Osteocyte (in vitro differentiated cells): ENCODE measurements around the gene TPD52L3. TPM values are rescaled to one million over a fixed set of nuclear protein-coding genes. Genes with fewer than 3 reads are reported as not detected.

Experiments
- DNase-seq: peaks from one replicate; pipeline ENCODE4 v3.0.0; 2021; ENCODE audit warnings: mixed read lengths; ENCODE audit not compliant: unreplicated experiment; ENCODE audit errors: extremely low spot score
- H3K27ac Mint-ChIP-seq: one replicate; pipeline ENCODE4 v1.8.0; 2021; ENCODE audit warnings: mild to moderate bottlenecking, mixed read lengths; ENCODE audit not compliant: unreplicated experiment
- H3K27me3 Mint-ChIP-seq: one replicate; pipeline ENCODE4 v1.8.0; 2021; ENCODE audit warnings: mixed read lengths; ENCODE audit not compliant: unreplicated experiment
- H3K36me3 Mint-ChIP-seq: one replicate; pipeline ENCODE4 v1.8.0; 2021; ENCODE audit warnings: mixed read lengths; ENCODE audit not compliant: unreplicated experiment
- H3K4me1 Mint-ChIP-seq: one replicate; pipeline ENCODE4 v1.8.0; 2021; ENCODE audit warnings: mixed read lengths; ENCODE audit not compliant: unreplicated experiment
- H3K4me3 Mint-ChIP-seq: one replicate; pipeline ENCODE4 v1.8.0; 2021; ENCODE audit warnings: mild to moderate bottlenecking, moderate library complexity, mixed read lengths; ENCODE audit not compliant: unreplicated experiment
- H3K9me3 Mint-ChIP-seq: one replicate; pipeline ENCODE4 v1.8.0; 2021; ENCODE audit warnings: mixed read lengths; ENCODE audit not compliant: unreplicated experiment
- total RNA-seq: library from RNA; stranded (reverse); gene quantifications from 2 replicates; pipeline ENCODE4 v1.2.1, GENCODE V29; 2021
- TF ChIP-seq, protein P1 (sequence below): fragments of 200-600 bp; sonication (generic); IDR thresholded peaks from 2 replicates; pipeline ENCODE4 v1.5.0; 2021; ENCODE audit warnings: antibody characterized with exemption, mild to moderate bottlenecking, moderate library complexity

TPD52L3 gene
- total RNA-seq, 1 donor from 2014 or later = not detected

- TF ChIP-seq, protein P1, sequence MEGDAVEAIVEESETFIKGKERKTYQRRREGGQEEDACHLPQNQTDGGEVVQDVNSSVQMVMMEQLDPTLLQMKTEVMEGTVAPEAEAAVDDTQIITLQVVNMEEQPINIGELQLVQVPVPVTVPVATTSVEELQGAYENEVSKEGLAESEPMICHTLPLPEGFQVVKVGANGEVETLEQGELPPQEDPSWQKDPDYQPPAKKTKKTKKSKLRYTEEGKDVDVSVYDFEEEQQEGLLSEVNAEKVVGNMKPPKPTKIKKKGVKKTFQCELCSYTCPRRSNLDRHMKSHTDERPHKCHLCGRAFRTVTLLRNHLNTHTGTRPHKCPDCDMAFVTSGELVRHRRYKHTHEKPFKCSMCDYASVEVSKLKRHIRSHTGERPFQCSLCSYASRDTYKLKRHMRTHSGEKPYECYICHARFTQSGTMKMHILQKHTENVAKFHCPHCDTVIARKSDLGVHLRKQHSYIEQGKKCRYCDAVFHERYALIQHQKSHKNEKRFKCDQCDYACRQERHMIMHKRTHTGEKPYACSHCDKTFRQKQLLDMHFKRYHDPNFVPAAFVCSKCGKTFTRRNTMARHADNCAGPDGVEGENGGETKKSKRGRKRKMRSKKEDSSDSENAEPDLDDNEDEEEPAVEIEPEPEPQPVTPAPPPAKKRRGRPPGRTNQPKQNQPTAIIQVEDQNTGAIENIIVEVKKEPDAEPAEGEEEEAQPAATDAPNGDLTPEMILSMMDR = peak; percentile 84
- H3K4me3 Mint-ChIP-seq = no peak overlapping the region
- no peaks in the 10 kb centered on the region for H3K36me3 Mint-ChIP-seq
- DNase-seq = no peak
- H3K9me3 Mint-ChIP-seq = no peaks in the 10 kb centered on the region
- peaks cover 20% of the 10 kb centered on the region for H3K4me1 Mint-ChIP-seq
- H3K27ac Mint-ChIP-seq = no peak overlapping the region
- peaks cover 24% of the 10 kb centered on the region for H3K27me3 Mint-ChIP-seq
These were observed 26.0 kb downstream of the TPD52L3 start for GRCh38 chr9:6354072-6354686.

DNA sequence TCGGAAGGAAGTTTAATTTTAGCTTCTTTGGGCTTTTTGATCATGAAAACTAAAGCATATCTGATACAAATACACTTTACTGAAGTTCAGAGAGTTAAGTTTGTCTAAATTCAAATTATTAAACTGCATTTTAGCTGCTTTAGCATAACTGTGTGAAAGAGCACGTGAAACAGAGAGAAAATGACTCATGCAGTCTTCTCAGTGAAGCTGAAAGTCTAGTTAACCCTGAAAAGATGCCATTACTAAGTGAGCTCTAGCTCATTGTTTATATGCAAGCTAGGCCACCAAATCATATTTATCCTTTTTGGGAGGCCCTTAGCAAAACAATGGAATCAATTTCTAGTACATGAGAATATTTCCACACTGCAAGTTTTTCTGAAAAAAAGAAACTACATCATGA lies 27.6 kb downstream of the TPD52L3 start:
- Mint-ChIP-seq H3K36me3 (no peaks in the 10 kb centered on the region), H3K4me3 (no peak overlapping the region), H3K27me3 (peaks cover 13% of the 10 kb centered on the region), H3K27ac (peak overlapping the region; percentile 80), H3K9me3 (no peaks in the 10 kb centered on the region), H3K4me1 (peaks cover 20% of the 10 kb centered on the region)
- DNase-seq = no peak
- TF ChIP-seq, protein P1 = no peak

DNA sequence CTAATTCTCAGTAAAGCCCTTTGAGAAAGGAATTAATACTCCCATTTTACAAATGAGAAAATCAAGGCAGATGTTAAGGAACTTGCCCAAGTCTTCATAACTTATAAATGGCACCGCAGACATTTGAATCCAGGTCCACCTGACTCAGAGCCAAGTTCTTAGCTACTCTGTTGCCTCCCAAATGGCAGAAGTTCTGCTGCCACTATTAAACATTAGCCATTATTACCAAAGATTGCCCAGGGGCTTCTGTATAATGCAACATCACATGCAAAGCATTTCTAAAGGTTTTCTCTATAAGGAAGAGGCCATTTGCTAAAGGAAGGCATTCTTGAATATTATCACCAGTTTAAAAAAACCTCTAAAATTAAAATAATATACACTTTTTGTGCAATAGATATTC lies 28.3 kb downstream of the TPD52L3 start:
- TF ChIP-seq, protein P1 = no peak
- no peak for DNase-seq
- H3K27ac Mint-ChIP-seq = no peak overlapping the region
- H3K36me3 Mint-ChIP-seq = no peaks in the 10 kb centered on the region
- peaks cover 9% of the 10 kb centered on the region for H3K27me3 Mint-ChIP-seq
- no peak overlapping the region for H3K4me3 Mint-ChIP-seq
- H3K4me1 Mint-ChIP-seq = peaks cover 20% of the 10 kb centered on the region
- H3K9me3 Mint-ChIP-seq = no peaks in the 10 kb centered on the region

- H3K27me3 Mint-ChIP-seq = peaks cover 8% of the 10 kb centered on the region
- TF ChIP-seq, protein P1 = no peak
- no peaks in the 10 kb centered on the region for H3K9me3 Mint-ChIP-seq
- peaks cover 20% of the 10 kb centered on the region for H3K4me1 Mint-ChIP-seq
- H3K4me3 Mint-ChIP-seq = no peak overlapping the region
- no peaks in the 10 kb centered on the region for H3K36me3 Mint-ChIP-seq
- no peak for DNase-seq
- no peak overlapping the region for H3K27ac Mint-ChIP-seq
These were observed 28.7 kb downstream of the TPD52L3 start for GRCh38 chr9:6356904-6357303.

GRCh38 chr9:6367128-6367890 lies 39.1 kb downstream of the TPD52L3 start:
- DNase-seq = no peak
- H3K36me3 Mint-ChIP-seq = no peaks in the 10 kb centered on the region
- H3K9me3 Mint-ChIP-seq = no peaks in the 10 kb centered on the region
- H3K27ac Mint-ChIP-seq = no peak overlapping the region
- H3K27me3 Mint-ChIP-seq = peaks cover 29% of the 10 kb centered on the region
- no peak overlapping the region for H3K4me3 Mint-ChIP-seq
- TF ChIP-seq, protein P1 = no peak
- H3K4me1 Mint-ChIP-seq = no peaks in the 10 kb centered on the region
